ENCODE data around the gene AP5S1. TPM values are rescaled to one million over a fixed set of nuclear protein-coding genes. Genes with fewer than 3 reads are reported as not detected.

AP5S1 gene
- total and polyA plus RNA-seq, 9 of the 15 experiments (the other 6 are each of a cell fraction or from before 2014, with no cell fraction given) = 2.6 to 8.8 (median 4.4) TPM

- TF ChIP-seq ZBTB5 (IDR thresholded peaks at IDR 0.05) = no peak
Observed at GRCh38 chr20:3867802-3868201, 47.5 kb downstream of the AP5S1 start (continued).

GRCh38 chr20:3869839-3870634 lies 49.7 kb downstream of the AP5S1 start:
- H4K20me1 ChIP-seq (replicated peaks; ENCODE audit: control insufficient read depth, insufficient read depth, low read length) = no peaks in the 10 kb centered on the region
- no TSS peak for BruUV-seq (replicated peaks)
- intact Hi-C loops (cut with micrococcal nuclease) (no loop called here), in situ Hi-C loops (cut with MboI) (no loop called here)
- no peaks in the 10 kb centered on the region for H3K79me2 ChIP-seq (ENCODE audit: control insufficient read depth, insufficient read depth, low read length)
- no peak overlapping the region for H3K9ac ChIP-seq (ENCODE audit: insufficient read depth in 1 of 2, low read depth in 2 of 2, low read length in 2 of 2)
- ChIA-PET CTCF (ENCODE audit: low intra/inter-chr PET ratio) (no interaction called here), POLR2A (interaction anchor here (0.9 to 1.9 kb wide), 2 partner anchors 15 to 155 kb away, joined by 3 to 7 read pairs; no protein-coding TSS in a partner anchor)
- no peak overlapping the region for H3K4me3 ChIP-seq
- H2AFZ ChIP-seq (ENCODE audit: low read depth, low read length) = no peak overlapping the region
- no peaks in the 10 kb centered on the region for H3K9me3 ChIP-seq (replicated peaks; ENCODE audit: control insufficient read depth, insufficient read depth, low read depth, low read length)
- DNase-seq (ENCODE audit: extremely low read depth in 1 of 4, low spot score in 3 of 4) (no peak), FAIRE-seq (no peak), ATAC-seq (no peak)
- H3K4me2 ChIP-seq (ENCODE audit: insufficient read depth, low read length) = no peak overlapping the region
- no peaks in the 10 kb centered on the region for H3K27me3 ChIP-seq (ENCODE audit: control insufficient read depth in 2 of 2, insufficient read depth in 2 of 2, low read length in 2 of 2)
- H3K9me1 ChIP-seq (ENCODE audit: control insufficient read depth, insufficient read depth, low read length) = no peaks in the 10 kb centered on the region
- WGBS (ENCODE audit: insufficient coverage, low coverage, missing lambda C conversion rate) = 80% methylated on average over 10 of the region's 10 CpGs
- peaks cover 0 to 3% of the 10 kb centered on the region in 2 experiments; a peak in 3 of 5 replicates for H3K4me1 ChIP-seq (replicated peaks in 1 of 2; ENCODE audit: control insufficient read depth in 2 of 2, insufficient read depth in 2 of 2, low read length in 2 of 2)
- no peak overlapping the region for H3K27ac ChIP-seq (ENCODE audit: extremely low read depth, low read depth, low read length)
- peaks cover 32% of the 10 kb centered on the region; the same call in 1 of the 3 replicates for H3K36me3 ChIP-seq (ENCODE audit: control insufficient read depth, insufficient read depth, low read length)
- TF ChIP-seq PCBP1 (IDR thresholded peaks at IDR 0.05; ENCODE audit: low read depth, low read length, poor library complexity, severe bottlenecking) (no peak), ZHX1 (conservative IDR thresholded peaks at IDR 0.05; ENCODE audit: low read length) (no peak), ZNF512 (tag; IDR thresholded peaks at IDR 0.05) (no peak), DIDO1 (tag; IDR thresholded peaks at IDR 0.05; ENCODE audit: low read depth) (no peak), U2AF1 (optimal IDR thresholded peaks at IDR 0.05; ENCODE audit: low read depth, low read length) (no peak), ZNF592 (IDR thresholded peaks at IDR 0.05) (no peak)

All from K562 (cell line).